Measurements from ENCODE around the gene TEC.
"Not testable (repeated sequence)": the region's sequence is repeated elsewhere in the genome, so short reads cannot be mapped to it uniquely, and the experiment has no call there.

TEC gene

GRCh38 chr4:48268956-48269860 is at the start of gene TEC:
Gene TEC, minus strand, starts transcription at chr4:48269838. Its CDS starts 41,224 bp downstream, at chr4:48228614.
- no peaks in the 10 kb centered on the region for H3K4me1 ChIP-seq (ENCODE audit: control insufficient read depth, insufficient read depth, low read length)
- H3K27me3 ChIP-seq (ENCODE audit: control insufficient read depth, insufficient read depth, low read length): no peaks in the 10 kb centered on the region
- H3K27ac ChIP-seq (ENCODE audit: low read depth, low read length): peak within 1 kb of the TSS; percentile 34
- H3K9ac ChIP-seq (ENCODE audit: low read length): no peak within 1 kb of the TSS
- H3K4me3 ChIP-seq (ENCODE audit: low read length): peak within 1 kb of the TSS; percentile 82
- no peaks in the 10 kb centered on the region for H3K36me3 ChIP-seq (ENCODE audit: control insufficient read depth, insufficient read depth, low read length)

- Histone ChIP-seq H3K4me3 (ENCODE audit: low read length) (no peak overlapping the region), H3K27ac (ENCODE audit: low read depth, low read length) (no peak overlapping the region), H3K4me1 (ENCODE audit: control insufficient read depth, insufficient read depth, low read length) (no peaks in the 10 kb centered on the region), H3K27me3 (ENCODE audit: control insufficient read depth, insufficient read depth, low read length) (no peaks in the 10 kb centered on the region), H3K9ac (ENCODE audit: low read length) (no peak overlapping the region), H3K36me3 (ENCODE audit: control insufficient read depth, insufficient read depth, low read length) (no peaks in the 10 kb centered on the region)
Observed at GRCh38 chr4:48315728-48316630, 46.3 kb upstream of the TEC start.

- not testable (repeated sequence) for H3K4me1 ChIP-seq (ENCODE audit: control insufficient read depth, insufficient read depth, low read length); H3K27me3 ChIP-seq (ENCODE audit: control insufficient read depth, insufficient read depth, low read length); H3K27ac ChIP-seq (ENCODE audit: low read depth, low read length); H3K4me3 ChIP-seq (ENCODE audit: low read length); H3K36me3 ChIP-seq (ENCODE audit: control insufficient read depth, insufficient read depth, low read length); H3K9ac ChIP-seq (ENCODE audit: low read length)
Observed at GRCh38 chr4:48314746-48315145, 45.1 kb upstream of the TEC start.

GRCh38 chr4:48311896-48312295 is 42.3 kb upstream of the TEC start:
- H3K27me3 ChIP-seq (ENCODE audit: control insufficient read depth, insufficient read depth, low read length): no peaks in the 10 kb centered on the region
- no peaks in the 10 kb centered on the region for H3K36me3 ChIP-seq (ENCODE audit: control insufficient read depth, insufficient read depth, low read length)
- no peak overlapping the region for H3K9ac ChIP-seq (ENCODE audit: low read length)
- H3K4me1 ChIP-seq (ENCODE audit: control insufficient read depth, insufficient read depth, low read length): no peaks in the 10 kb centered on the region
- no peak overlapping the region for H3K4me3 ChIP-seq (ENCODE audit: low read length)
- no peak overlapping the region for H3K27ac ChIP-seq (ENCODE audit: low read depth, low read length)

- no peak overlapping the region for H3K27ac ChIP-seq (ENCODE audit: low read depth, low read length)
Observed at GRCh38 chr4:48308901-48309300, 39.3 kb upstream of the TEC start.

GRCh38 chr4:48307528-48307927 is 37.9 kb upstream of the TEC start:
- no peak overlapping the region for H3K9ac ChIP-seq (ENCODE audit: low read length)
- H3K27ac ChIP-seq (ENCODE audit: low read depth, low read length): no peak overlapping the region
- no peaks in the 10 kb centered on the region for H3K4me1 ChIP-seq (ENCODE audit: control insufficient read depth, insufficient read depth, low read length)
- no peak overlapping the region for H3K4me3 ChIP-seq (ENCODE audit: low read length)
- no peaks in the 10 kb centered on the region for H3K27me3 ChIP-seq (ENCODE audit: control insufficient read depth, insufficient read depth, low read length)
- H3K36me3 ChIP-seq (ENCODE audit: control insufficient read depth, insufficient read depth, low read length): no peaks in the 10 kb centered on the region

More at GRCh38 chr4:48308901-48309300, 39.3 kb upstream of the TEC start:
- Histone ChIP-seq H3K9ac (ENCODE audit: low read length) (no peak overlapping the region), H3K4me3 (ENCODE audit: low read length) (no peak overlapping the region), H3K4me1 (ENCODE audit: control insufficient read depth, insufficient read depth, low read length) (no peaks in the 10 kb centered on the region), H3K27me3 (ENCODE audit: control insufficient read depth, insufficient read depth, low read length) (no peaks in the 10 kb centered on the region), H3K36me3 (ENCODE audit: control insufficient read depth, insufficient read depth, low read length) (no peaks in the 10 kb centered on the region)

GRCh38 chr4:48305508-48305907 is 35.9 kb upstream of the TEC start:
- Histone ChIP-seq H3K27ac (ENCODE audit: low read depth, low read length) (no peak overlapping the region), H3K9ac (ENCODE audit: low read length) (no peak overlapping the region), H3K4me3 (ENCODE audit: low read length) (no peak overlapping the region), H3K4me1 (ENCODE audit: control insufficient read depth, insufficient read depth, low read length) (no peaks in the 10 kb centered on the region), H3K27me3 (ENCODE audit: control insufficient read depth, insufficient read depth, low read length) (no peaks in the 10 kb centered on the region), H3K36me3 (ENCODE audit: control insufficient read depth, insufficient read depth, low read length) (no peaks in the 10 kb centered on the region)

GRCh38 chr4:48300004-48300403 is 30.4 kb upstream of the TEC start:
- H3K4me3 ChIP-seq (ENCODE audit: low read length): no peak overlapping the region
- H3K4me1 ChIP-seq (ENCODE audit: control insufficient read depth, insufficient read depth, low read length): no peaks in the 10 kb centered on the region
- no peak overlapping the region for H3K9ac ChIP-seq (ENCODE audit: low read length)
- H3K36me3 ChIP-seq (ENCODE audit: control insufficient read depth, insufficient read depth, low read length): no peaks in the 10 kb centered on the region
- no peak overlapping the region for H3K27ac ChIP-seq (ENCODE audit: low read depth, low read length)
- no peaks in the 10 kb centered on the region for H3K27me3 ChIP-seq (ENCODE audit: control insufficient read depth, insufficient read depth, low read length)

- no peaks in the 10 kb centered on the region for H3K4me1 ChIP-seq (ENCODE audit: control insufficient read depth, insufficient read depth, low read length)
- H3K27me3 ChIP-seq (ENCODE audit: control insufficient read depth, insufficient read depth, low read length): no peaks in the 10 kb centered on the region
- H3K36me3 ChIP-seq (ENCODE audit: control insufficient read depth, insufficient read depth, low read length): no peaks in the 10 kb centered on the region
- no peak overlapping the region for H3K27ac ChIP-seq (ENCODE audit: low read depth, low read length)
- no peak overlapping the region for H3K9ac ChIP-seq (ENCODE audit: low read length)
- no peak overlapping the region for H3K4me3 ChIP-seq (ENCODE audit: low read length)
Observed at GRCh38 chr4:48299560-48299959, 29.9 kb upstream of the TEC start.

GRCh38 chr4:48297256-48297846 is 27.7 kb upstream of the TEC start:
- Histone ChIP-seq H3K9ac (ENCODE audit: low read length) (no peak overlapping the region), H3K27ac (ENCODE audit: low read depth, low read length) (no peak overlapping the region), H3K27me3 (ENCODE audit: control insufficient read depth, insufficient read depth, low read length) (no peaks in the 10 kb centered on the region), H3K4me1 (ENCODE audit: control insufficient read depth, insufficient read depth, low read length) (no peaks in the 10 kb centered on the region), H3K36me3 (ENCODE audit: control insufficient read depth, insufficient read depth, low read length) (no peaks in the 10 kb centered on the region), H3K4me3 (ENCODE audit: low read length) (no peak overlapping the region)

- Histone ChIP-seq H3K4me1 (ENCODE audit: control insufficient read depth, insufficient read depth, low read length) (no peaks in the 10 kb centered on the region), H3K4me3 (ENCODE audit: low read length) (no peak overlapping the region), H3K27me3 (ENCODE audit: control insufficient read depth, insufficient read depth, low read length) (no peaks in the 10 kb centered on the region), H3K9ac (ENCODE audit: low read length) (no peak overlapping the region), H3K36me3 (ENCODE audit: control insufficient read depth, insufficient read depth, low read length) (no peaks in the 10 kb centered on the region), H3K27ac (ENCODE audit: low read depth, low read length) (no peak overlapping the region)
Observed at GRCh38 chr4:48296365-48296764, 26.7 kb upstream of the TEC start.

- Histone ChIP-seq H3K4me3 (ENCODE audit: low read length) (no peak overlapping the region), H3K9ac (ENCODE audit: low read length) (no peak overlapping the region), H3K4me1 (ENCODE audit: control insufficient read depth, insufficient read depth, low read length) (no peaks in the 10 kb centered on the region), H3K36me3 (ENCODE audit: control insufficient read depth, insufficient read depth, low read length) (no peaks in the 10 kb centered on the region), H3K27me3 (ENCODE audit: control insufficient read depth, insufficient read depth, low read length) (no peaks in the 10 kb centered on the region), H3K27ac (ENCODE audit: low read depth, low read length) (no peak overlapping the region)
Observed at GRCh38 chr4:48295116-48295515, 25.5 kb upstream of the TEC start.
